NCI-H1694 (cell line): ENCODE measurements around the gene SLC26A6.
A peak's percentile ranks its signal among the peaks of the same experiment; 100 is the strongest.

Experiments
- DNase-seq: peaks from one replicate; lab custom pipeline; 2025; lab: John Stamatoyannopoulos, UW

SLC26A6 gene

GRCh38 chr3:48631516-48632448 is 3.5 kb downstream of the SLC26A6 start:
- no peak for DNase-seq

- no peak for DNase-seq
These were observed 4.4 kb downstream of the SLC26A6 start for GRCh38 chr3:48630833-48631232.

- DNase-seq = no peak
These were observed 4.9 kb downstream of the SLC26A6 start for GRCh38 chr3:48630407-48630806.

- no peak for DNase-seq
These were observed 5.4 kb downstream of the SLC26A6 start for GRCh38 chr3:48629894-48630293.

GRCh38 chr3:48628277-48629017 is 6.8 kb downstream of the SLC26A6 start:
- DNase-seq = no peak

GRCh38 chr3:48625600-48625999 is 9.7 kb downstream of the SLC26A6 start:
- DNase-seq = no peak

GRCh38 chr3:48624767-48625166 is 10.5 kb downstream of the SLC26A6 start:
- DNase-seq = no peak

GRCh38 chr3:48623851-48624547 is 11.3 kb downstream of the SLC26A6 start:
- DNase-seq = no peak

GRCh38 chr3:48621461-48621869 is 13.8 kb downstream of the SLC26A6 start, which contains the start of gene TMEM89:
Gene TMEM89, minus strand, starts transcription at chr3:48621769. Its CDS starts 13 bp downstream, at chr3:48621756.
- DNase-seq = no peak

GRCh38 chr3:48619541-48620524 is 15.4 kb downstream of the SLC26A6 start:
- no peak for DNase-seq

GRCh38 chr3:48617559-48617958 is 17.7 kb downstream of the SLC26A6 start:
- DNase-seq = no peak

- DNase-seq = no peak
These were observed 21.2 kb downstream of the SLC26A6 start for GRCh38 chr3:48614044-48614443.

GRCh38 chr3:48612309-48612708 is 23.0 kb downstream of the SLC26A6 start:
- DNase-seq = no peak

- DNase-seq = peak; percentile 28
These were observed 25.9 kb downstream of the SLC26A6 start, which contains the start of gene UQCRC1 for GRCh38 chr3:48609088-48610005. Gene UQCRC1, minus strand, starts transcription at chr3:48609646. Its CDS starts 26 bp downstream, at chr3:48609620.

- no peak for DNase-seq
These were observed 27.7 kb downstream of the SLC26A6 start for GRCh38 chr3:48607519-48607918.

GRCh38 chr3:48601622-48601994 is 33.7 kb downstream of the SLC26A6 start:
- DNase-seq = no peak

GRCh38 chr3:48600711-48601621 is 34.3 kb downstream of the SLC26A6 start:
- no peak for DNase-seq

- no peak for DNase-seq
These were observed 35.6 kb downstream of the SLC26A6 start for GRCh38 chr3:48599509-48600285.
